ENCODE data around the gene CLSTN2. TPM values are rescaled to one million over a fixed set of nuclear protein-coding genes. Genes with fewer than 3 reads are reported as not detected.

Gene CLSTN2
- total and polyA plus RNA-seq, 2 of the 8 experiments (the other 6 are each of a cell fraction or from before 2014, with no cell fraction given), result 0.39 to 0.52 TPM

DNA sequence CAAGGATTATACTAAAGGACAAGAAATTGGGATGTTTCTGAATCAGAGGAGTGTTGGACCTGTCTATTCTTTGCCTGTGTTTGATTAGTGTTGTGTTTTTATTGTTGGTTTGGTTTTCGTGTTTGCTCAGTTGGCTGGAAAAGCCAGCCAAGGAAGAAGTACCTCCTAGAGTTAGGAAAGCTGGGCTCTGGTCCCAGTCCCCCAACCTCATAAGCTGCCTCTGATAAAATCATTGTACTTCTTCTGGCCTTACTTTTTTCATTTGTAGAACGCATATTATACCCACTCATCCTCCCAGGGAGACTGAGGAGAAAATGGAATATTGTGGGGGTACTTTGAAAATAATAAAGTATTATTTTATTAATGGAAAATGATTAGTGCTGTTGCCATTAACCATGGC lies 565.5 kb downstream of the CLSTN2 start:
- Histone ChIP-seq H3K4me3 (ENCODE audit: extremely low read depth in 1 of 4, insufficient read depth in 2 of 4, low read depth in 3 of 4, low read length in 4 of 4) (no peak overlapping the region), H2AFZ (ENCODE audit: low read length) (no peak overlapping the region), H4K91ac (replicated peaks; ENCODE audit: insufficient read length, low read length) (no peak overlapping the region), H3K9me3 (ENCODE audit: insufficient read depth in 2 of 2, low read depth in 1 of 2, low read length in 1 of 2) (no peaks in the 10 kb centered on the region), H3K14ac (ENCODE audit: insufficient read length) (no peak overlapping the region), H4K5ac (ENCODE audit: insufficient read length, low read depth, low read length) (no peak overlapping the region), H3K36me3 (ENCODE audit: control insufficient read depth in 2 of 4, insufficient read depth in 4 of 4, low read length in 3 of 4) (no peaks in the 10 kb centered on the region), H3K27ac (ENCODE audit: low read depth, low read length) (no peak overlapping the region), H3K79me1 (ENCODE audit: low read depth, low read length) (no peaks in the 10 kb centered on the region), H3K4ac (replicated peaks; ENCODE audit: insufficient read length, low read depth, low read length) (no peak overlapping the region), H4K8ac (ENCODE audit: extremely low read depth, insufficient read depth, low read length) (no peak overlapping the region), H3K23me2 (ENCODE audit: low read depth, low read length) (no peaks in the 10 kb centered on the region), H3K79me2 (ENCODE audit: control insufficient read depth in 1 of 2, insufficient read depth in 2 of 2, low read length in 2 of 2) (no peaks in the 10 kb centered on the region), H2BK20ac (ENCODE audit: low read length) (no peak overlapping the region), H3K9ac (replicated peaks in 1 of 4; ENCODE audit: extremely low read depth in 1 of 4, low read depth in 3 of 4, low read length in 3 of 4) (no peak overlapping the region), H3K18ac (ENCODE audit: extremely low read depth, low read length) (no peak overlapping the region), H4K20me1 (replicated peaks in 1 of 2; ENCODE audit: control insufficient read depth in 1 of 2, insufficient read depth in 2 of 2, low read length in 2 of 2) (no peaks in the 10 kb centered on the region), H2BK15ac (ENCODE audit: low read length) (no peak overlapping the region), H2BK12ac (ENCODE audit: low read depth, low read length) (no peak overlapping the region), H2BK5ac (ENCODE audit: low read depth, low read length) (no peak overlapping the region), H3K27me3 (replicated peaks in 1 of 4; ENCODE audit: control insufficient read depth in 3 of 4, extremely low read depth in 1 of 4, insufficient read depth in 3 of 4, low read length in 3 of 4) (peaks cover 0 to 2% (median 0%) of the 10 kb centered on the region in 4 experiments; a peak in 1 of 7 replicates), H3K4me2 (ENCODE audit: insufficient read depth in 1 of 2, low read depth in 2 of 2, low read length in 2 of 2) (no peak overlapping the region), H3K23ac (ENCODE audit: insufficient read length) (no peak overlapping the region), H3K4me1 (replicated peaks in 1 of 4; ENCODE audit: control insufficient read depth in 3 of 4, insufficient read depth in 4 of 4, low read length in 3 of 4) (peaks cover 0 to 10% (median 2%) of the 10 kb centered on the region in 4 experiments; a peak in 2 of 7 replicates), H2AK5ac (ENCODE audit: low read depth, low read length) (no peak overlapping the region), H2BK120ac (replicated peaks; ENCODE audit: low read depth, low read length) (no peak overlapping the region), H3K56ac (replicated peaks; ENCODE audit: insufficient read length, low read depth, low read length) (no peak overlapping the region)
- ChIA-PET CTCF (ENCODE audit: partially characterized antibody) (interaction anchor here (0.6 to 1.2 kb wide), 9 partner anchors 17 to 563 kb away, joined by 3 to 6 read pairs (median 4); no protein-coding TSS in a partner anchor), POLR2A (ENCODE audit: partially characterized antibody) (interaction anchor here (0.6 kb wide), 2 partner anchors 50 to 54 kb away, joined by 3 read pairs; no protein-coding TSS in a partner anchor)
- 94% methylated on average over 2 of the region's 2 CpGs; no CpG with 5 or more reads in 1 of the 2 experiments for WGBS, 2 experiments (ENCODE audit: extremely low coverage in 1 of 2, insufficient coverage in 1 of 2, insufficient read length in 1 of 2, insufficient replicate concordance in 2 of 2, low coverage in 1 of 2, low lambda C conversion rate in 2 of 2, missing lambda C conversion rate in 1 of 2)
- TF ChIP-seq SIX5 (IDR thresholded peaks at IDR 0.05; ENCODE audit: low read depth, low read length), result no peak
- TF ChIP-seq, protein P1, sequence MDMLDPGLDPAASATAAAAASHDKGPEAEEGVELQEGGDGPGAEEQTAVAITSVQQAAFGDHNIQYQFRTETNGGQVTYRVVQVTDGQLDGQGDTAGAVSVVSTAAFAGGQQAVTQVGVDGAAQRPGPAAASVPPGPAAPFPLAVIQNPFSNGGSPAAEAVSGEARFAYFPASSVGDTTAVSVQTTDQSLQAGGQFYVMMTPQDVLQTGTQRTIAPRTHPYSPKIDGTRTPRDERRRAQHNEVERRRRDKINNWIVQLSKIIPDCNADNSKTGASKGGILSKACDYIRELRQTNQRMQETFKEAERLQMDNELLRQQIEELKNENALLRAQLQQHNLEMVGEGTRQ (IDR thresholded peaks at IDR 0.05; ENCODE audit: low read length), result no peak
- TF ChIP-seq GTF2F1 (IDR thresholded peaks at IDR 0.05; ENCODE audit: borderline replicate concordance, low read depth, low read length), result no peak
- no peak for TF ChIP-seq EGR1 (IDR thresholded peaks at IDR 0.05; ENCODE audit: borderline replicate concordance, low read depth, low read length)
- no peak for TF ChIP-seq ZNF274 (IDR thresholded peaks at IDR 0.05; ENCODE audit: borderline replicate concordance, extremely low read depth, low read length)
- no peak for TF ChIP-seq CREB1 (IDR thresholded peaks at IDR 0.05)
- TF ChIP-seq, protein P2, sequence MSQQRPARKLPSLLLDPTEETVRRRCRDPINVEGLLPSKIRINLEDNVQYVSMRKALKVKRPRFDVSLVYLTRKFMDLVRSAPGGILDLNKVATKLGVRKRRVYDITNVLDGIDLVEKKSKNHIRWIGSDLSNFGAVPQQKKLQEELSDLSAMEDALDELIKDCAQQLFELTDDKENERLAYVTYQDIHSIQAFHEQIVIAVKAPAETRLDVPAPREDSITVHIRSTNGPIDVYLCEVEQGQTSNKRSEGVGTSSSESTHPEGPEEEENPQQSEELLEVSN (IDR thresholded peaks at IDR 0.05), result no peak
- TF ChIP-seq, protein P3, sequence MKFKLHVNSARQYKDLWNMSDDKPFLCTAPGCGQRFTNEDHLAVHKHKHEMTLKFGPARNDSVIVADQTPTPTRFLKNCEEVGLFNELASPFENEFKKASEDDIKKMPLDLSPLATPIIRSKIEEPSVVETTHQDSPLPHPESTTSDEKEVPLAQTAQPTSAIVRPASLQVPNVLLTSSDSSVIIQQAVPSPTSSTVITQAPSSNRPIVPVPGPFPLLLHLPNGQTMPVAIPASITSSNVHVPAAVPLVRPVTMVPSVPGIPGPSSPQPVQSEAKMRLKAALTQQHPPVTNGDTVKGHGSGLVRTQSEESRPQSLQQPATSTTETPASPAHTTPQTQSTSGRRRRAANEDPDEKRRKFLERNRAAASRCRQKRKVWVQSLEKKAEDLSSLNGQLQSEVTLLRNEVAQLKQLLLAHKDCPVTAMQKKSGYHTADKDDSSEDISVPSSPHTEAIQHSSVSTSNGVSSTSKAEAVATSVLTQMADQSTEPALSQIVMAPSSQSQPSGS (IDR thresholded peaks at IDR 0.05; ENCODE audit: low read length), result no peak
- TF ChIP-seq SP4 (IDR thresholded peaks at IDR 0.05; ENCODE audit: low read length), result no peak
- no peak for FAIRE-seq
- no peak for DNase-seq (ENCODE audit: low read depth in 1 of 2, low spot score in 2 of 2)

All from H1 (cell line).